Measurements from ENCODE around the gene ELAVL4. TPM values are rescaled to one million over a fixed set of nuclear protein-coding genes. Genes with fewer than 3 reads are reported as not detected.
A peak's percentile ranks its signal among the peaks of the same experiment; 100 is the strongest.

Gene ELAVL4
- total RNA-seq = not detected

GRCh38 chr1:50108497-50109059, at the start of gene ELAVL4:
Gene ELAVL4 (plus strand): TSS chr1:50108920. CDS start chr1:50109190, 270 bp downstream.
- H3K4me3 Mint-ChIP-seq = peak within 1 kb of the TSS; percentile 56

DNA sequence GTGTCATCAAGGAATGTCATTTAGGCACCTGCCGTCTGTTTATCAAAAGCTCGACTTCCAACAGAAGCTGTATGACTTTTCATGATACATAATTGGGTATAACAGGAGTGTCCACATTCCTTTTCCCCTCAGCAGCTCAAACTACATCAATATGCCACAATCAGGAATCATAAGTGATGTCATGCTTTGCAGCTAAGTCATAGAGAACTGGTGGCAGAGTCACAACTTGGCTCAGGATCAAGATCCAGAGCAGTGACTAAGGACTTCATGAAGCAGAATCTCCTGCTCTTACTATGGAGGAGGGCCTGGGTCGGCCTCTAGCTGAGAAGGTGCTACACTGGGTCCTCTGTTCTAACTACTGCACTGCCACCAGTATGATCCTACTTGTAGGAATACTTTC, 48.4 kb upstream of the ELAVL4 start:
- H3K36me3 Mint-ChIP-seq = no peaks in the 10 kb centered on the region

More at GRCh38 chr1:50108497-50109059, at the start of gene ELAVL4:
- Mint-ChIP-seq H3K36me3 (no peaks in the 10 kb centered on the region), H3K9me3 (no peaks in the 10 kb centered on the region), H3K27ac (no peak within 1 kb of the TSS), H3K4me1 (peaks cover 18% of the 10 kb centered on the region), H3K27me3 (peaks cover 71% of the 10 kb centered on the region)
- no peak for DNase-seq

DNA sequence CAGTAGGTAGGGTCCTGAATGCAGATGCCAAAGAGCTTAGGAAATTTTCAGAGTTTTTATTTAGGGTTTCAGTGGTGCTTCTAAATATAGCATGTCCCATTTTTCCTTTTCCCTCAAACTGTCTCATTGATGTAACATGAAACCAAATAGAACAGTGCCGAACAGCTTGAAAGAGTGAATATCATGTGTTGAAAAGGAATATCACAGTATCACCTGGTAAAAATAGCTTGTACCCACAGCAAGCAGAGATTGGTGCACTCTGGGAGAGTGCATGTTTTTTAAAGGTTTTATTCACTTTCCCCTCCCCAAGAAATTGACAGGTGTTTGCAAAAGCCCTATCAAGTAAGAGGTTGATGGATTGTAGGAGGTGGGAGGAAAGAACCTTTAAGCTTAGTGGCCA, 41.9 kb upstream of the ELAVL4 start:
- H3K27me3 Mint-ChIP-seq = peaks cover 12% of the 10 kb centered on the region
- no peaks in the 10 kb centered on the region for H3K4me1 Mint-ChIP-seq
- no peak for DNase-seq

More for the DNA sequence above, 48.4 kb upstream of the ELAVL4 start:
- no peak overlapping the region for H3K4me3 Mint-ChIP-seq
- H3K9me3 Mint-ChIP-seq = no peaks in the 10 kb centered on the region
- H3K27me3 Mint-ChIP-seq = peaks cover 3% of the 10 kb centered on the region
- no peak overlapping the region for H3K27ac Mint-ChIP-seq
- DNase-seq = no peak
- no peaks in the 10 kb centered on the region for H3K4me1 Mint-ChIP-seq

DNA sequence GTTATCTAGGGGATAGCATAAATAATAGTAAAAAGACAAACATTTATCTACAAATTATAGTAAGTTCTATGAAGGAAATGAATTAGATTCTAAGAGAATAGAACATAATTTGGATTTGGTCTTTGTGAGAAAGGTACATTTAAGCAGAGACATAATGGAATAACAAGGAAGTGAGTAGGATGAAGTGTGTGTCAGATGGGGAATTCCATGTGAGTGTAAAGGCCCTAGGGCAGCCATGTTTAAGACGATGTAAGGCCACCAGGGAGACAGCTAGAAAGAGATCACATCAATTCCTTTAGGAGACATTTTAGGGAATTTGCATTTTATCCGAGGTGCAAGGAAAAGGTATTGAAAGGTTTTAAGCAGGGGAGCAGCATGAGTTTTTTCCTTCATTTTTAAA, 33.8 kb upstream of the ELAVL4 start:
- Mint-ChIP-seq H3K27ac (no peak overlapping the region), H3K9me3 (no peaks in the 10 kb centered on the region)

More for the DNA sequence above, 41.9 kb upstream of the ELAVL4 start:
- H3K27ac Mint-ChIP-seq = no peak overlapping the region
- no peaks in the 10 kb centered on the region for H3K36me3 Mint-ChIP-seq
- no peaks in the 10 kb centered on the region for H3K9me3 Mint-ChIP-seq
- no peak overlapping the region for H3K4me3 Mint-ChIP-seq

DNA sequence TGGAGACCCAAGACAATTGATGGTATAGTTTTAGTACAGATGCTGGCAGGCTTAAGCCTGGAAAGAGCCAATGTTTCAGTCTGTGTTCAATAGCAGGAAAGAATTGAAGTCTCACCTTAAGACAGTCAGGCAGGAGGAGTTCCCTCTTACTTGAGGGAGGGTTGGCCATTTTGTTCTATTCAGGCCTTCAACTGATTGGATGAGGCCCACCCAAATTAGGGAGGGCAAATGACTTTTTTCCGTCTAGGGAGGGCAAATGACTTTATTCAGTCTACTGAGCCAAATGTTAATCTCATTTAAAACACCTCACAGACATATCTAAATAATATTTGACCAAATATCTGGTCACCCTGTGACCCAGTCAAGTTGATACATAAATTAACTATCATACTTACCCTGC, 31.4 kb upstream of the ELAVL4 start:
- H3K27ac Mint-ChIP-seq = no peak overlapping the region
- H3K4me1 Mint-ChIP-seq = no peaks in the 10 kb centered on the region
- no peaks in the 10 kb centered on the region for H3K9me3 Mint-ChIP-seq

More for the DNA sequence above, 33.8 kb upstream of the ELAVL4 start:
- no peak for DNase-seq
- no peak overlapping the region for H3K4me3 Mint-ChIP-seq
- peaks cover under 1% of the 10 kb centered on the region for H3K27me3 Mint-ChIP-seq
- no peaks in the 10 kb centered on the region for H3K4me1 Mint-ChIP-seq
- H3K36me3 Mint-ChIP-seq = no peaks in the 10 kb centered on the region

GRCh38 chr1:50080904-50081586, 27.7 kb upstream of the ELAVL4 start:
- Mint-ChIP-seq H3K27me3 (no peaks in the 10 kb centered on the region), H3K9me3 (no peaks in the 10 kb centered on the region)

More for the DNA sequence above, 31.4 kb upstream of the ELAVL4 start:
- H3K27me3 Mint-ChIP-seq = no peaks in the 10 kb centered on the region
- no peaks in the 10 kb centered on the region for H3K36me3 Mint-ChIP-seq
- DNase-seq = no peak
- H3K4me3 Mint-ChIP-seq = no peak overlapping the region

GRCh38 chr1:50084389-50084788, 24.3 kb upstream of the ELAVL4 start:
- Mint-ChIP-seq H3K9me3 (no peaks in the 10 kb centered on the region), H3K36me3 (no peaks in the 10 kb centered on the region), H3K4me1 (no peaks in the 10 kb centered on the region), H3K27ac (no peak overlapping the region), H3K4me3 (no peak overlapping the region), H3K27me3 (peaks cover 14% of the 10 kb centered on the region)
- DNase-seq = no peak

More at GRCh38 chr1:50080904-50081586, 27.7 kb upstream of the ELAVL4 start:
- no peak for DNase-seq
- Mint-ChIP-seq H3K4me3 (no peak overlapping the region), H3K36me3 (no peaks in the 10 kb centered on the region), H3K4me1 (no peaks in the 10 kb centered on the region), H3K27ac (no peak overlapping the region)

- peaks cover 14% of the 10 kb centered on the region for H3K27me3 Mint-ChIP-seq
- no peaks in the 10 kb centered on the region for H3K36me3 Mint-ChIP-seq
- no peak for DNase-seq
- H3K9me3 Mint-ChIP-seq = no peaks in the 10 kb centered on the region
- H3K27ac Mint-ChIP-seq = no peak overlapping the region
- no peak overlapping the region for H3K4me3 Mint-ChIP-seq
- H3K4me1 Mint-ChIP-seq = no peaks in the 10 kb centered on the region
These were observed 17.7 kb upstream of the ELAVL4 start for GRCh38 chr1:50091068-50091467.

DNA sequence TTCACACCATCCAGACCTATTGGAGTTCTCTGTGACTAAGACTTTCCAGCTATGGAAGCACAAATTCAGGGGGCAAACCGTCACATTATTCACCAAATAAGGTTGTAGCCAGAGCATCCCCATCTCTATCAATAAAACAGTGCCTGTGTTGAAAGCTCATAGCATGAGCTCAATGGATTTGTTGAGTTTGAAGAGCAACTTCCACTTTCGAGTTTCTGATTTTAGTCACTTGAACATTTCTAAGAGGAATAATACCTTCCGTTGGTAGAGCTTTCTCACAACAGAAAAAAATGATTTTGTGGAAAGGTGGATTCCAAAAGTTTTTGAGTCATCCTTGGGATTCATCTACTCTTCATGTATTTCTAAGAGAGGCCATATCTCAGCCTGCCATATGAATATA, 13.0 kb upstream of the ELAVL4 start:
- DNase-seq = no peak
- Mint-ChIP-seq H3K36me3 (no peaks in the 10 kb centered on the region), H3K9me3 (no peaks in the 10 kb centered on the region), H3K4me3 (no peak overlapping the region), H3K4me1 (no peaks in the 10 kb centered on the region), H3K27me3 (no peaks in the 10 kb centered on the region), H3K27ac (no peak overlapping the region)

- Mint-ChIP-seq H3K36me3 (no peaks in the 10 kb centered on the region), H3K27me3 (no peaks in the 10 kb centered on the region), H3K27ac (no peak overlapping the region), H3K9me3 (no peaks in the 10 kb centered on the region), H3K4me1 (no peaks in the 10 kb centered on the region), H3K4me3 (no peak overlapping the region)
- DNase-seq = no peak
These were observed 11.6 kb upstream of the ELAVL4 start for GRCh38 chr1:50097021-50097679.

- no peaks in the 10 kb centered on the region for H3K4me1 Mint-ChIP-seq
- H3K36me3 Mint-ChIP-seq = no peaks in the 10 kb centered on the region
- peaks cover 3% of the 10 kb centered on the region for H3K27me3 Mint-ChIP-seq
- H3K9me3 Mint-ChIP-seq = no peaks in the 10 kb centered on the region
- no peak overlapping the region for H3K4me3 Mint-ChIP-seq
- no peak overlapping the region for H3K27ac Mint-ChIP-seq
- no peak for DNase-seq
These were observed 10.9 kb upstream of the ELAVL4 start for GRCh38 chr1:50097791-50098190.

DNA sequence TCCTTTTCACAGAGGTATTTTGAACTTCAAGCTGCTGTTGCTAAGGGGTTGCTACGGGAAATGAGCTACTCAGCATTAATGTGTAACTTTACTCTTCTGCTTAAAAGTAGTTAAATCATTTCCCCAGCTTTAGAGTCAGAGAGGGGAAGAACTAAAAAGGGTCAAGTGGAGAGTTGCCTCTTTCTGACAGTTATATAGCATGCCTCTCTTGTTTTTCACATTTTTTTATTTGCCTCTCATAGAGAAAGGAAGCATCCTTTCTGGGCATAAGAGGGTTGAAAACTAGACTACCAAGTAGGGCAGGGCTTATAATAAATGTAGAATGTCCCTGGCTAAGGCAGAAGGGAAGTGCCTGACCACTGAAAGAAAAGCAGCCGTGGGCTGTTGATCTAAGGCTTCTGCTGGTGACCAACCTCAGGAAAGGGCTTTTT, 10.1 kb upstream of the ELAVL4 start:
- no peak for DNase-seq
- no peak overlapping the region for H3K4me3 Mint-ChIP-seq
- no peaks in the 10 kb centered on the region for H3K36me3 Mint-ChIP-seq
- H3K27me3 Mint-ChIP-seq = peaks cover 3% of the 10 kb centered on the region
- no peak overlapping the region for H3K27ac Mint-ChIP-seq
- no peaks in the 10 kb centered on the region for H3K4me1 Mint-ChIP-seq
- no peaks in the 10 kb centered on the region for H3K9me3 Mint-ChIP-seq

- no peaks in the 10 kb centered on the region for H3K9me3 Mint-ChIP-seq
- no peak overlapping the region for H3K27ac Mint-ChIP-seq
- H3K27me3 Mint-ChIP-seq = peaks cover 3% of the 10 kb centered on the region
- no peak for DNase-seq
- no peak overlapping the region for H3K4me3 Mint-ChIP-seq
- no peaks in the 10 kb centered on the region for H3K4me1 Mint-ChIP-seq
- H3K36me3 Mint-ChIP-seq = no peaks in the 10 kb centered on the region
These were observed 9.1 kb upstream of the ELAVL4 start for GRCh38 chr1:50099654-50100053.

- H3K9me3 Mint-ChIP-seq = no peaks in the 10 kb centered on the region
- no peaks in the 10 kb centered on the region for H3K4me1 Mint-ChIP-seq
- no peak overlapping the region for H3K27ac Mint-ChIP-seq
- H3K4me3 Mint-ChIP-seq = no peak overlapping the region
- no peak for DNase-seq
- no peaks in the 10 kb centered on the region for H3K36me3 Mint-ChIP-seq
- H3K27me3 Mint-ChIP-seq = peaks cover 26% of the 10 kb centered on the region
These were observed 5.1 kb upstream of the ELAVL4 start for GRCh38 chr1:50103615-50104081.

- H3K4me3 Mint-ChIP-seq = no peak overlapping the region
- no peaks in the 10 kb centered on the region for H3K9me3 Mint-ChIP-seq
- H3K27me3 Mint-ChIP-seq = peaks cover 43% of the 10 kb centered on the region
- H3K27ac Mint-ChIP-seq = no peak overlapping the region
- H3K36me3 Mint-ChIP-seq = no peaks in the 10 kb centered on the region
- H3K4me1 Mint-ChIP-seq = peaks cover 13% of the 10 kb centered on the region
- DNase-seq = no peak
These were observed 3.3 kb upstream of the ELAVL4 start for GRCh38 chr1:50105433-50105832.
